K562 (cell line): ENCODE data around the gene NRF1. TPM values are rescaled to one million over a fixed set of nuclear protein-coding genes. Genes with fewer than 3 reads are reported as not detected.

Source experiments
- ATAC-seq: fragments of 200-7000 bp; cut with Tn5 transposase; 3 replicates; pipeline ENCODE4 v1.9.1; 2020; ENCODE audit warnings: moderate library complexity
- BruUV-seq: library from RNA; stranded (reverse); fragments of 400-500 nt; replicated peaks from 2 replicates; lab custom pipeline; 2021; lab: Mats Ljungman, UMichigan
- CTCF ChIA-PET: fragments of 300-600 bp; formaldehyde crosslinking; extraction: SDS; loops from one replicate; lab custom pipeline; 2021; ENCODE audit warnings: low intra/inter-chr PET ratio; lab: Yijun Ruan, JAX
- POLR2A ChIA-PET: fragments of 300-600, 350-650 bp; sonication (Branson Sonifier 250); formaldehyde crosslinking; extraction: SDS; loops from one replicate; lab custom pipeline; 2021; ENCODE audit warnings: antibody characterized with exemption, inconsistent platforms; lab: Yijun Ruan, JAX
- DNase-seq, 4 experiments: peaks; one replicate each; pipeline versions ENCODE4 v3.0.0 to v3.0.0-alpha.2; 2011 to 2018; ENCODE audit warnings: low spot score in 3 of 4, mixed read lengths in 3 of 4; ENCODE audit errors: extremely low read depth in 1 of 4
- FAIRE-seq: peaks from 2 replicates; lab custom pipeline; 2011; peaks lifted over from hg19 to GRCh38; lab: Jason Lieb, UNC
- H2AFZ ChIP-seq: 2 replicates; pipeline ENCODE4 v1.6.0; 2011; ENCODE audit warnings: low read depth, low read length, control low read depth, inconsistent platforms
- H3K27ac ChIP-seq: fragments of 200-600 bp; 3 replicates; pipeline ENCODE4 v1.8.0; 2011; ENCODE audit warnings: low read depth, mild to moderate bottlenecking, control low read depth, inconsistent platforms, low read length, moderate library complexity, mixed read lengths; ENCODE audit errors: extremely low read depth
- H3K27me3 ChIP-seq, 2 experiments: fragments of 300-600 bp in 1 of 2; 2 replicates in 1 of 2; 3 replicates in 1 of 2; pipeline versions ENCODE4 v1.6.0 to v1.8.0; 2011; ENCODE audit warnings: inconsistent platforms in 2 of 2, low read length in 2 of 2, mild to moderate bottlenecking in 1 of 2, mixed read lengths in 1 of 2, moderate library complexity in 1 of 2; ENCODE audit not compliant: control insufficient read depth in 2 of 2, insufficient read depth in 2 of 2
- H3K36me3 ChIP-seq: fragments of 300-600 bp; 3 replicates; pipeline ENCODE4 v1.8.0; 2011; ENCODE audit warnings: mild to moderate bottlenecking, low read length, inconsistent platforms; ENCODE audit not compliant: control insufficient read depth, insufficient read depth
- H3K4me1 ChIP-seq, 2 experiments: fragments of 200-600 bp in 1 of 2; replicated peaks in 1 of 2; 2 replicates in 1 of 2; 3 replicates in 1 of 2; pipeline versions ENCODE4 v1.5.1 to v1.8.0; 2011; ENCODE audit warnings: inconsistent platforms in 2 of 2, low read length in 2 of 2, mild to moderate bottlenecking in 1 of 2, mixed read lengths in 1 of 2, moderate library complexity in 1 of 2; ENCODE audit not compliant: control insufficient read depth in 2 of 2, insufficient read depth in 2 of 2
- H3K4me2 ChIP-seq: 2 replicates; pipeline ENCODE4 v1.6.1; 2011; ENCODE audit warnings: low read length, control low read depth, inconsistent platforms, mixed read lengths; ENCODE audit not compliant: insufficient read depth
- H3K4me3 ChIP-seq: fragments of 200-600 bp; sonication (generic), shearing (Covaris generic); 2 replicates; pipeline ENCODE4 v1.5.1; 2016; ENCODE audit warnings: control low read depth, inconsistent platforms
- H3K79me2 ChIP-seq: fragments of 200-600 bp; 3 replicates; pipeline ENCODE4 v1.8.0; 2011; ENCODE audit warnings: low read length, inconsistent platforms; ENCODE audit not compliant: control insufficient read depth, insufficient read depth
- H3K9ac ChIP-seq, 2 experiments: 2 replicates each; pipeline versions ENCODE4 v1.6.0 to v1.6.1; 2011; ENCODE audit warnings: low read depth in 2 of 2, low read length in 2 of 2, control low read depth in 1 of 2, inconsistent platforms in 1 of 2, mild to moderate bottlenecking in 1 of 2, mixed read lengths in 1 of 2; ENCODE audit not compliant: insufficient read depth in 1 of 2
- H3K9me1 ChIP-seq: one replicate; pipeline ENCODE4 v1.6.0; 2011; ENCODE audit warnings: inconsistent platforms, mild to moderate bottlenecking, low read length, moderate library complexity; ENCODE audit not compliant: control insufficient read depth, insufficient read depth
- H3K9me3 ChIP-seq: replicated peaks from 2 replicates; pipeline ENCODE4 v1.5.1; 2011; ENCODE audit warnings: low read depth, low read length, inconsistent platforms; ENCODE audit not compliant: control insufficient read depth, insufficient read depth
- H4K20me1 ChIP-seq: replicated peaks from 2 replicates; pipeline ENCODE4 v1.6.1; 2011; ENCODE audit warnings: low read length, inconsistent platforms, mixed read lengths; ENCODE audit not compliant: control insufficient read depth, insufficient read depth
- JUND ChIP-seq, 2 experiments: IDR thresholded peaks; 2 replicates in 1 of 2; 3 replicates in 1 of 2; pipeline ENCODE4 v1.6.1; 2011; ENCODE audit warnings: borderline replicate concordance in 2 of 2, low read depth in 2 of 2, low read length in 2 of 2, improper control_type of control experiment in 1 of 2, missing biosample characterization in 1 of 2, missing genetic modification characterization in 1 of 2, missing genetic modification reagents in 1 of 2
- U2AF2 ChIP-seq: fragments of 200-400 bp; formaldehyde crosslinking; optimal IDR thresholded peaks from 2 replicates; pipeline ENCODE3; 2017; ENCODE audit warnings: low read depth, mild to moderate bottlenecking, low read length
- ZNF146 ChIP-seq: IDR thresholded peaks from one replicate; pipeline ENCODE4 v1.6.1; 2018; ENCODE audit warnings: missing compliant biosample characterization; ENCODE audit not compliant: unreplicated experiment
- ZNF175 ChIP-seq: fragments of 200-800 bp; sonication (Bioruptor generic); IDR thresholded peaks from 2 replicates; pipeline ENCODE4 v1.6.1; 2016; ENCODE audit warnings: low read depth, mild to moderate bottlenecking, missing genetic modification characterization, missing compliant biosample characterization
- WGBS: fragments of 100-300 bp; shearing (Covaris generic); methylation state at CpG from one replicate; pipeline ENCODE4 v1.1.6; 2016; ENCODE audit warnings: low coverage, mixed read lengths; ENCODE audit not compliant: insufficient coverage; ENCODE audit errors: missing lambda C conversion rate; 5-methylcytosine and 5-hydroxymethylcytosine counted together
- in situ Hi-C: fragments of 300-500 bp; cut with MboI; formaldehyde crosslinking; loops from 4 replicates; pipeline ENCODE4 v1.15.0; 2018; ENCODE audit warnings: inconsistent platforms, mixed read lengths
- intact Hi-C: fragments of 100-400 bp; cut with micrococcal nuclease; formaldehyde crosslinking; loops from 2 replicates; pipeline ENCODE4 v1.14.2; 2022
- polyA plus RNA-seq, 8 experiments: library from polyadenylated mRNA; depleted of rRNA in 4 of 8; stranded (reverse) in 5 of 8; unstranded in 3 of 8; fragments of >200 nt; fragmentation: Nextera tagmentation in 2 of 8; fragmentation: Illumina TruSeq in 1 of 8; extraction: Ambion mirVana in 2 of 8; extraction: Trizol in 1 of 8; gene quantifications; 2 replicates each; pipeline versions ENCODE4 v1.2.1 to v1.2.3, GENCODE V29; 2011 to 2014; ENCODE audit warnings: inconsistent platforms in 1 of 8, missing spikeins in 1 of 8
- total RNA-seq, 7 experiments: library from RNA; depleted of rRNA in 6 of 7; stranded (reverse); fragments of >200 nt in 6 of 7; fragmentation: Illumina TruSeq in 2 of 7; extraction: Trizol in 2 of 7; gene quantifications; 2 replicates each; pipeline versions ENCODE4 v1.2.1 to v1.2.3, GENCODE V29; 2011 to 2021; ENCODE audit warnings: low replicate concordance in 1 of 7
- TF ChIP-seq, protein P1 (sequence below), 2 experiments: fragments of 450-650 bp in 1 of 2; sonication (generic) in 1 of 2; formaldehyde crosslinking in 1 of 2; IDR thresholded peaks in 1 of 2; conservative IDR thresholded peaks in 1 of 2; 2 replicates each; pipeline versions ENCODE4 v1.6.1 to v1.8.1; 2016 to 2023; ENCODE audit warnings: mild to moderate bottlenecking in 2 of 2, moderate library complexity in 2 of 2, inconsistent platforms in 1 of 2, missing genetic modification reagents in 1 of 2
- TF ChIP-seq, protein P2 (sequence below): fragments of 250-450 bp; sonication (Bioruptor Pico); IDR thresholded peaks from 2 replicates; pipeline ENCODE4 v1.4.0; 2020

NRF1 gene
- total and polyA plus RNA-seq, 9 of the 15 experiments (the other 6 are each of a cell fraction or from before 2014, with no cell fraction given), result 8.6 to 28.8 (median 20.3) TPM

DNA sequence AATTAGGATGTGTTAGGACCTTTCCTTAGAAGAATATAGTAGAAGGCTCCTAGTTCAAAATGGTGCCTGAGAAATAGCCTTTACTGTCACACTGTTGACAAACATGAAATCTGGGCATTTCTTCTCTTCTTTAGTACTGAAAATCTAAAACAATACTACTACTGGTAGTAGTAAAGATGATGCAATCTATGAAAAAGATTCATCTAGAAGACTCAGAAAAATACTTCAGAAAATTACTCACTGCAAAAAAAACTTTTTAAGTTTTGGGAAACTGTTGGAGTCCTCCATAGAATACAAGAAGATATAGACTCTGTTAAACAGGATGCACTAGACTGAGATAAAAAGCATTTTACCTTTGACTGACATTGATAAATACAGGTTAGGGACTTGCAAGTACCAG, 67.1 kb downstream of the NRF1 start (continued):
- TF ChIP-seq, protein P1, sequence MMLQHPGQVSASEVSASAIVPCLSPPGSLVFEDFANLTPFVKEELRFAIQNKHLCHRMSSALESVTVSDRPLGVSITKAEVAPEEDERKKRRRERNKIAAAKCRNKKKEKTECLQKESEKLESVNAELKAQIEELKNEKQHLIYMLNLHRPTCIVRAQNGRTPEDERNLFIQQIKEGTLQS (IDR thresholded peaks at IDR 0.05), result peak; percentile 90
- TF ChIP-seq, protein P1 (CRISPR knock-in tag; conservative IDR thresholded peaks at IDR 0.05), result no peak
- no peak for TF ChIP-seq U2AF2

DNA sequence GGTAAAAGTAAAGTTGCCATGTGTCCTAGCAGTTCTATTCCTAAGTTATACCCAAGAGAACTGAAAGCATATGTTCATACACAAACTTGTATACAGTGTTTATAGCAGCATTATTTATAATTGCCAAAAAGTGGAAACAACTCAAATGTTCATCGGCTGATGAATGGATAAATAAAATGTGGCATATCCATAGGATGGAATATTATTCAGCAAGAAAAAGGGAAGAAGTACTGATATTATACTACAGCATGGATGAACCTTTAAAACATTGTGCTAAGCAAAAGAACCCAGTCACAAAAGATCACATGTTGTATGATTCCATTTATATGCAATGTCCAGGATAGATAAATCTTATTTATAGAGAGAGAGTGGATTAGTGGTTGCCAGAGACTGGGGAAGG, 68.9 kb downstream of the NRF1 start:
- no peaks in the 10 kb centered on the region for H3K79me2 ChIP-seq
- H3K4me3 ChIP-seq, result no peak overlapping the region
- peaks cover 7% of the 10 kb centered on the region; the same call in 2 of the 3 replicates for H3K36me3 ChIP-seq
- in situ Hi-C loops (no loop called here), intact Hi-C loops (no loop called here)
- no peak overlapping the region for H3K4me2 ChIP-seq
- H3K4me1 ChIP-seq, result peaks cover 0 to 3% of the 10 kb centered on the region in 2 experiments; a peak in 1 of 5 replicates
- no peak overlapping the region for H2AFZ ChIP-seq
- no TSS peak for BruUV-seq
- TF ChIP-seq, protein P2, sequence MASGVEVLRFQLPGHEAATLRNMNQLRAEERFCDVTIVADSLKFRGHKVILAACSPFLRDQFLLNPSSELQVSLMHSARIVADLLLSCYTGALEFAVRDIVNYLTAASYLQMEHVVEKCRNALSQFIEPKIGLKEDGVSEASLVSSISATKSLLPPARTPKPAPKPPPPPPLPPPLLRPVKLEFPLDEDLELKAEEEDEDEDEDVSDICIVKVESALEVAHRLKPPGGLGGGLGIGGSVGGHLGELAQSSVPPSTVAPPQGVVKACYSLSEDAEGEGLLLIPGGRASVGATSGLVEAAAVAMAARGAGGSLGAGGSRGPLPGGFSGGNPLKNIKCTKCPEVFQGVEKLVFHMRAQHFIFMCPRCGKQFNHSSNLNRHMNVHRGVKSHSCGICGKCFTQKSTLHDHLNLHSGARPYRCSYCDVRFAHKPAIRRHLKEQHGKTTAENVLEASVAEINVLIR (CRISPR knock-in tag), result no peak
- TF ChIP-seq ZNF175 (CRISPR knock-in tag), result no peak
- no peak for TF ChIP-seq JUND (IDR thresholded peaks at IDR 0.05; ENCODE audit: borderline replicate concordance, low read depth, low read length)
- no peak for TF ChIP-seq JUND (tag; IDR thresholded peaks at IDR 0.05; ENCODE audit: borderline replicate concordance, low read depth, low read length)
- TF ChIP-seq ZNF146 (CRISPR knock-in tag), result peak; percentile 37
- no peaks in the 10 kb centered on the region for H4K20me1 ChIP-seq
- WGBS, result 100% methylated on average over 1 of the region's 1 CpG
- ChIA-PET CTCF (no interaction called here), POLR2A (no interaction called here)
- DNase-seq, result no peak
- no peak for ATAC-seq
- H3K27ac ChIP-seq, result no peak overlapping the region
- no peak overlapping the region for H3K9ac ChIP-seq
- FAIRE-seq, result no peak
- H3K27me3 ChIP-seq, result no peaks in the 10 kb centered on the region
- peaks cover under 1% of the 10 kb centered on the region; the same call in 1 of the 2 replicates for H3K9me3 ChIP-seq
- H3K9me1 ChIP-seq, result no peaks in the 10 kb centered on the region
